ENCODE results near the gene LSM4.

LSM4 gene

GRCh38 chr19:18279516-18280246 is 43.2 kb downstream of the LSM4 start (continued):
- peak; percentile 46; the same call in 1 of the 2 replicates for TF ChIP-seq KLF10 (tag by site-specific recombination; IDR thresholded peaks at IDR 0.05)
- TF ChIP-seq ZNF248 (tag by site-specific recombination; IDR thresholded peaks at IDR 0.05) = no peak
- peak; percentile 16; the same call in 1 of the 2 replicates for TF ChIP-seq ZSCAN23 (tag by site-specific recombination; IDR thresholded peaks at IDR 0.05)
- no peak for TF ChIP-seq PBX3 (CRISPR knock-in tag; IDR thresholded peaks at IDR 0.05)
- TF ChIP-seq ZNF623 (tag by site-specific recombination; IDR thresholded peaks at IDR 0.05) = peak; percentile 24; the same call in 1 of the 2 replicates
- peak; percentile 87 for TF ChIP-seq ZNF660 (tag by site-specific recombination; IDR thresholded peaks at IDR 0.05)
- no peak for TF ChIP-seq ZNF266 (tag by site-specific recombination; IDR thresholded peaks at IDR 0.05; ENCODE audit: low read depth)
- TF ChIP-seq ZNF140 (tag by site-specific recombination; IDR thresholded peaks at IDR 0.05) = no peak
- no peak for TF ChIP-seq ZNF792 (tag by site-specific recombination; IDR thresholded peaks at IDR 0.05)
- TF ChIP-seq BCL6B (tag by site-specific recombination; IDR thresholded peaks at IDR 0.05) = peak; percentile 28; the same call in 1 of the 2 replicates
- no peak for TF ChIP-seq ZNF221 (tag by site-specific recombination; IDR thresholded peaks at IDR 0.05; ENCODE audit: borderline replicate concordance)
- TF ChIP-seq ZNF292 (tag by site-specific recombination; IDR thresholded peaks at IDR 0.05; ENCODE audit: borderline replicate concordance, low read depth) = no peak
- peak; percentile 86 for TF ChIP-seq EGR2 (tag by site-specific recombination; IDR thresholded peaks at IDR 0.05; ENCODE audit: low read depth)
- TF ChIP-seq ZNF521 (tag by site-specific recombination; IDR thresholded peaks at IDR 0.05) = no peak
- TF ChIP-seq ZNF121 (tag by site-specific recombination; IDR thresholded peaks at IDR 0.05) = no peak
- no peak for TF ChIP-seq ZNF302 (tag by site-specific recombination; IDR thresholded peaks at IDR 0.05; ENCODE audit: low read depth)
- 0 out of 2 replicates have a peak, but pooled peaks have one; percentile 34 for TF ChIP-seq ZBTB11 (tag by site-specific recombination; conservative IDR thresholded peaks at IDR 0.05; ENCODE audit: low read depth)
- TF ChIP-seq ZNF184 (tag by site-specific recombination; IDR thresholded peaks at IDR 0.05) = no peak
- TF ChIP-seq ZNF362 (tag by site-specific recombination; IDR thresholded peaks at IDR 0.05) = peak; percentile 97
- TF ChIP-seq ZNF585B (tag by site-specific recombination; IDR thresholded peaks at IDR 0.05) = no peak
- no peak for TF ChIP-seq ZNF518A (tag by site-specific recombination; conservative IDR thresholded peaks at IDR 0.05; ENCODE audit: low read depth)
